Mesendoderm (in vitro differentiated cells): ENCODE measurements around the gene KCNN2.
A peak's percentile ranks its signal among the peaks of the same experiment; 100 is the strongest.

Experiments
- DNase-seq: peaks from one replicate; pipeline ENCODE4 v3.0.0; 2013
- H2AK5ac ChIP-seq: 2 replicates; pipeline ENCODE4 v1.6.1; 2013; ENCODE audit warnings: low read length, inconsistent platforms
- H2BK120ac ChIP-seq: 2 replicates; pipeline ENCODE4 v1.6.1; 2013; ENCODE audit warnings: low read depth, mild to moderate bottlenecking, low read length, moderate library complexity, mixed read lengths
- H2BK15ac ChIP-seq: replicated peaks from 2 replicates; pipeline ENCODE4 v1.6.1; 2013; ENCODE audit warnings: low read depth, mild to moderate bottlenecking, moderate library complexity
- H2BK5ac ChIP-seq: 2 replicates; pipeline ENCODE4 v1.6.1; 2013; ENCODE audit warnings: low read length, inconsistent platforms
- H3K18ac ChIP-seq: 2 replicates; pipeline ENCODE4 v1.6.1; 2013; ENCODE audit warnings: mild to moderate bottlenecking, low read length, mixed read lengths
- H3K23ac ChIP-seq: one replicate; pipeline ENCODE4 v1.6.1; 2013; ENCODE audit warnings: low read length
- H3K27ac ChIP-seq: 2 replicates; pipeline ENCODE4 v1.5.1; 2013; ENCODE audit warnings: low read depth, mild to moderate bottlenecking, inconsistent platforms, low read length, moderate library complexity
- H3K27me3 ChIP-seq: 2 replicates; pipeline ENCODE4 v1.6.1; 2013; ENCODE audit warnings: low read length, control low read depth, mild to moderate bottlenecking, inconsistent platforms; ENCODE audit not compliant: insufficient read depth, poor library complexity
- H3K36me3 ChIP-seq: 2 replicates; pipeline ENCODE4 v1.6.1; 2013; ENCODE audit warnings: low read length, inconsistent platforms; ENCODE audit not compliant: control insufficient read depth, insufficient read depth
- H3K4ac ChIP-seq: one replicate; pipeline ENCODE4 v1.6.1; 2013; ENCODE audit warnings: low read depth, mild to moderate bottlenecking, low read length, moderate library complexity
- H3K4me1 ChIP-seq: 2 replicates; pipeline ENCODE4 v1.6.1; 2013; ENCODE audit warnings: low read depth, low read length, inconsistent platforms; ENCODE audit not compliant: control insufficient read depth
- H3K4me2 ChIP-seq: 2 replicates; pipeline ENCODE4 v1.6.1; 2013; ENCODE audit warnings: low read length
- H3K4me3 ChIP-seq: 2 replicates; pipeline ENCODE4 v1.5.1; 2013; ENCODE audit warnings: mild to moderate bottlenecking, low read length
- H3K56ac ChIP-seq: one replicate; pipeline ENCODE4 v1.6.1; 2013; ENCODE audit warnings: low read length
- H3K79me1 ChIP-seq: 2 replicates; pipeline ENCODE4 v1.6.1; 2013; ENCODE audit warnings: low read length, inconsistent platforms
- H3K79me2 ChIP-seq: 2 replicates; pipeline ENCODE4 v1.6.1; 2013; ENCODE audit warnings: mild to moderate bottlenecking, low read length; ENCODE audit not compliant: control insufficient read depth, insufficient read depth
- H3K9ac ChIP-seq: 2 replicates; pipeline ENCODE4 v1.6.1; 2013; ENCODE audit warnings: low read length, inconsistent platforms
- H4K5ac ChIP-seq: one replicate; pipeline ENCODE4 v1.6.1; 2013; ENCODE audit warnings: low read length
- H4K8ac ChIP-seq: one replicate; pipeline ENCODE4 v1.6.1; 2013; ENCODE audit warnings: low read depth, mild to moderate bottlenecking, control low read depth, low read length, moderate library complexity
- WGBS: extraction: QIAGEN DNeasy Blood & Tissue Kit; methylation state at CpG from one replicate; pipeline ENCODE4 v1.1.7; 2013; ENCODE audit warnings: low lambda C conversion rate, missing lambda C conversion rate; ENCODE audit not compliant: insufficient coverage; ENCODE audit errors: extremely low coverage; 5-methylcytosine and 5-hydroxymethylcytosine counted together

The KCNN2 gene

DNA sequence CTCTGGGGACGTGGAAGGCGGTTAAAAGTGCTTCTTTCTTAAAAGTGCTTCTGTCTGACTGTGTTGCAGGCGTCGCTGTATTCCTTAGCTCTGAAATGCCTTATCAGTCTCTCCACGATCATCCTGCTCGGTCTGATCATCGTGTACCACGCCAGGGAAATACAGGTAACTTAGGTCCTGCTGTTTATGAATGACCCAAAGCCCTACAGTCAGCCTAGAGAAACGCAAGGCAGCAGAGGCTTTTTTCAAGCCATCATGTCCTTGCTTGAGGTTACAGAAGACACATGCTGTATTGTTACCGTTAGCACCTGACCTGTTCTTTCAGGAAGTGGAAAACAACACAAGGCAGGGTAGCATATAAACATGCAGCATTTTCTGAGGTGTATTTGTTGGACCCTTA, 2.0 kb downstream of the KCNN2 start:
- Histone ChIP-seq H3K9ac (no peak overlapping the region), H3K4ac (no peak overlapping the region), H2BK15ac (no peak overlapping the region), H4K8ac (no peak overlapping the region), H3K4me2 (peak overlapping the region; percentile 94), H4K5ac (no peak overlapping the region), H3K4me1 (no peaks in the 10 kb centered on the region), H3K79me1 (no peaks in the 10 kb centered on the region), H3K27ac (no peak overlapping the region), H3K56ac (no peak overlapping the region), H3K23ac (no peak overlapping the region), H3K18ac (no peak overlapping the region), H2BK5ac (no peak overlapping the region), H2BK120ac (no peak overlapping the region), H3K4me3 (peak overlapping the region; percentile 3), H3K27me3 (peaks cover 3% of the 10 kb centered on the region), H3K36me3 (no peaks in the 10 kb centered on the region), H2AK5ac (no peak overlapping the region), H3K79me2 (no peaks in the 10 kb centered on the region)
- WGBS = no CpG with 5 or more reads among the region's 10 CpGs
- peak; percentile 57 for DNase-seq

DNA sequence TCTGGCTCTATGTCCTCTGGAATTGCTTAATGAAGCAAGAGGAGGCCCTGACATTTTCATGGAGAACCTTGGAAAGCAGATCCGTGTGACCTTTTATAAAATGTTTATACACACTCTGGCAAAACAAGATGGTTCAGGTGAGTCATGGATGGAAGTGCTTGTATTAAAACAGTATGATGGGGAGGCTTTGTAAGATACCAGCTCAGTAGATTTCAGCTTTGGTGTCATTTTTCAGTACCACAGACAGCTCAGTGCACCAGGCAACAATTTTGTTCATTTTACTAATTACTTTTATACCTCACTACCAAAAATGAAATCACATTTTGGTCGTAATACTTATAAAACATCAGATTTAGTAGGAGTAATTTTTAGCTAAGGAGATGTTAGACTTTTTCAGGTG, 5.2 kb downstream of the KCNN2 start:
- no peak overlapping the region for H2BK15ac ChIP-seq
- peaks cover 3% of the 10 kb centered on the region for H3K27me3 ChIP-seq
- no peak overlapping the region for H3K4ac ChIP-seq
- no peaks in the 10 kb centered on the region for H3K79me2 ChIP-seq
- H3K79me1 ChIP-seq = no peaks in the 10 kb centered on the region
- DNase-seq = no peak
- no peak overlapping the region for H3K27ac ChIP-seq
- no peak overlapping the region for H3K4me3 ChIP-seq
- H4K8ac ChIP-seq = no peak overlapping the region
- H3K4me2 ChIP-seq = no peak overlapping the region
- H3K4me1 ChIP-seq = no peaks in the 10 kb centered on the region
- no peak overlapping the region for H3K56ac ChIP-seq
- no CpG with 5 or more reads among the region's 2 CpGs for WGBS
- no peak overlapping the region for H3K23ac ChIP-seq
- H3K18ac ChIP-seq = no peak overlapping the region
- no peak overlapping the region for H2BK5ac ChIP-seq
- H2BK120ac ChIP-seq = no peak overlapping the region
- no peak overlapping the region for H2AK5ac ChIP-seq
- no peaks in the 10 kb centered on the region for H3K36me3 ChIP-seq
- H4K5ac ChIP-seq = no peak overlapping the region
- no peak overlapping the region for H3K9ac ChIP-seq

DNA sequence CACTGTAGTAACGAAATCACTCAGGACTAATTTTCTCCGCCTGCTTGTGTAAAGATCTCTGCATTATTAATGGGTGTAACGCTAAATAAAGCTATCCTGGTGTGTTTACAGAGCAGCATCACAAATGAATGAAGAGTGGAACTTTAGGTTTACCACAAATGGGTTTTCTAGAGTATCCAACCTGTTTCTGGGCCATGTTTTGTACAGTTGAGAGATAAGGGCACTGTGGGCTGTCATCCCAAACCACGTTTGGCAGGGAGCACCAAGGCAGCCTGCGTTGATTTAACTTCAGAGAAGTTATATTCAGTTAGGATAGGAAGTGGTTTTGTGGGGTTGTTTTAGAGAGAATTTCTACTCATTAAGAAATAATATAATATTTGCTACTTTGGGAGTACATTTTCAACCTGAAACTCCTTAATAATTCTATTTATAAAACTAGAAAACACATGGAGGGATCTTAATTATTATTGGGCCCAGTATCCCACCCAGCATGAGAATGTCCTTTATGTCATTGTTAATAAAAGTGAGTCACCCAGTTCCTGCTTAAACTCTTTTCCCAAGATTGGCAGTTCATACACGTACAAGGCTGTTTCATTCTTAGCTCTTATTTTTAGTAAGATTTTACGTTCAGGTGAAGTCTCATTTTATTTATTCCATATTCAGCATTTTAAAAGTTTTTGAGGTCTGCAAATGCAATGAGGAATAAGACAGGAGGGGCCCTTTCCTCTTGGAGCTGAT, 8.0 kb downstream of the KCNN2 start:
- H3K27ac ChIP-seq = no peak overlapping the region
- no peak overlapping the region for H3K4me3 ChIP-seq
- no peaks in the 10 kb centered on the region for H3K27me3 ChIP-seq
- no peak overlapping the region for H2BK15ac ChIP-seq
- H3K18ac ChIP-seq = no peak overlapping the region
- H3K79me1 ChIP-seq = no peaks in the 10 kb centered on the region
- no peaks in the 10 kb centered on the region for H3K4me1 ChIP-seq
- H2AK5ac ChIP-seq = no peak overlapping the region
- H3K56ac ChIP-seq = no peak overlapping the region
- H3K4me2 ChIP-seq = no peak overlapping the region
- H3K79me2 ChIP-seq = no peaks in the 10 kb centered on the region
- no peak for DNase-seq
- H2BK5ac ChIP-seq = no peak overlapping the region
- H2BK120ac ChIP-seq = no peak overlapping the region
- no peak overlapping the region for H3K4ac ChIP-seq
- no CpG with 5 or more reads among the region's 7 CpGs for WGBS
- H3K36me3 ChIP-seq = no peaks in the 10 kb centered on the region
- no peak overlapping the region for H4K5ac ChIP-seq
- H3K9ac ChIP-seq = no peak overlapping the region
- no peak overlapping the region for H3K23ac ChIP-seq
- H4K8ac ChIP-seq = no peak overlapping the region

DNA sequence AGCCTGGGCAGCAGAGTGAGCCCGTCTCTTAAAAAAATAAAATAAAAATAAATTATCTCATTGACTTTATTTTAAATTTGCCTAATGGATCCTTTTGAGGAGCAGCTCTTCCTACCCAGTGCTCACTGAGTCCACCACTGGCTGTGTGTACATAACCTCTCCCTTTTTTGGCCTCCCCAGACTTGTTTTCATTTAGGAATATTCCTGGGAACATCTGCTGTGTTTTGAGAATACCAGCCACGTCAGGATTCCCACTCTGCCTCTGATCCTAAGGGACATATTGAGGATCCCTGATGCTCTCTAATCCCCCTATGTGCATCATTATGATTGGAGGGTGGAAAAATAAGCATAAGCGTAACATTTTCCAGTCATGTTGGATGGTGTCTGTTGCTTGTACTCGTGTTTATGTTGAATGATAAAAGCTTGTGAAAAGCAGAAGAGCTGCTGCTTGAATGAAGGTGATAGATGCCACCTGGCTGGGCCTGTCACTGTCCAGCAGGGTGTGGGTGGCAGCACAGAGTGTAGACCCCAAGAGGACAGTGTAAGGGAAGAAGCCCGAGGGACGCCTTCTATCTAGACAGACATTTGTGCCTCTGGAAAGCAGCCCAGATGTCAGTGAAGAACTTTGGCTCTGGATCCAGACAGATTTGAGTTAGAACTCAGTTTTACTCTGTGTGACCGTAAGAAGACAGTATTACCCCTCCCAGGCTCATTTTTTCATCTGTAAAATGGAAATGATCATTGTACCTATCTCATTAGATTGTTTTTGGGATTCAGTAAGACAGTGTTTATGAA, 15.4 kb downstream of the KCNN2 start:
- no peak overlapping the region for H2BK5ac ChIP-seq
- no peak overlapping the region for H3K56ac ChIP-seq
- no peaks in the 10 kb centered on the region for H3K4me1 ChIP-seq
- H2BK120ac ChIP-seq = no peak overlapping the region
- no peaks in the 10 kb centered on the region for H3K27me3 ChIP-seq
- no peak overlapping the region for H3K4ac ChIP-seq
- H3K9ac ChIP-seq = no peak overlapping the region
- WGBS = no CpG with 5 or more reads among the region's 7 CpGs
- H3K79me2 ChIP-seq = no peaks in the 10 kb centered on the region
- H3K23ac ChIP-seq = no peak overlapping the region
- H2BK15ac ChIP-seq = no peak overlapping the region
- H3K27ac ChIP-seq = no peak overlapping the region
- no peaks in the 10 kb centered on the region for H3K36me3 ChIP-seq
- no peaks in the 10 kb centered on the region for H3K79me1 ChIP-seq
- no peak overlapping the region for H4K8ac ChIP-seq
- no peak for DNase-seq
- H3K4me3 ChIP-seq = no peak overlapping the region
- no peak overlapping the region for H2AK5ac ChIP-seq
- no peak overlapping the region for H4K5ac ChIP-seq
- no peak overlapping the region for H3K18ac ChIP-seq
- H3K4me2 ChIP-seq = no peak overlapping the region

- Histone ChIP-seq H3K23ac (no peak overlapping the region), H2BK5ac (no peak overlapping the region), H3K27ac (no peak overlapping the region), H3K18ac (no peak overlapping the region), H3K79me1 (no peaks in the 10 kb centered on the region), H3K27me3 (no peaks in the 10 kb centered on the region), H3K36me3 (no peaks in the 10 kb centered on the region), H4K8ac (no peak overlapping the region), H3K4me1 (no peaks in the 10 kb centered on the region), H3K4me3 (no peak overlapping the region), H2BK120ac (no peak overlapping the region), H2AK5ac (no peak overlapping the region), H2BK15ac (no peak overlapping the region), H3K9ac (no peak overlapping the region), H3K4ac (no peak overlapping the region), H4K5ac (no peak overlapping the region), H3K4me2 (no peak overlapping the region), H3K79me2 (no peaks in the 10 kb centered on the region), H3K56ac (no peak overlapping the region)
- WGBS = no CpG with 5 or more reads among the region's 6 CpGs
- DNase-seq = no peak
These were observed 16.1 kb downstream of the KCNN2 start for GRCh38 chr5:114377946-114378345.
